Measurements from ENCODE around the gene RHOBTB1. TPM values are rescaled to one million over a fixed set of nuclear protein-coding genes. Genes with fewer than 3 reads are reported as not detected.

RHOBTB1 gene
- total RNA-seq, 2 donors from 2014 or later = 6.6 to 6.8 TPM

- Mint-ChIP-seq H3K27ac (no peak overlapping the region), H3K4me1 (no peaks in the 10 kb centered on the region), H3K4me3 (no peak overlapping the region), H3K9me3 (no peaks in the 10 kb centered on the region), H3K27me3 (ENCODE audit: insufficient read depth) (peaks cover 13% of the 10 kb centered on the region), H3K36me3 (ENCODE audit: low read depth) (no peaks in the 10 kb centered on the region)
- H3K27ac ChIP-seq (ENCODE audit: low read depth, low read length) = no peak overlapping the region
- peaks cover 10% of the 10 kb centered on the region for H3K27me3 ChIP-seq (ENCODE audit: control insufficient read depth, insufficient read depth, low read length, poor library complexity, severe bottlenecking)
- no peak overlapping the region for H3K9ac ChIP-seq (ENCODE audit: extremely low read depth, low read length, poor library complexity, severe bottlenecking)
- DNase-seq = no peak
- no peak for TF ChIP-seq CTCF (conservative IDR thresholded peaks at IDR 0.05)
- no peaks in the 10 kb centered on the region for H3K9me3 ChIP-seq (ENCODE audit: control insufficient read depth, low read length)
- 98 to 100% methylated on average over 1 to 7 of the region's 7 CpGs for WGBS, 2 experiments (ENCODE audit: insufficient coverage in 1 of 2, insufficient read length in 1 of 2)
- H3K4me1 ChIP-seq (ENCODE audit: control insufficient read depth, insufficient read depth, low read length) = no peaks in the 10 kb centered on the region
- no peak overlapping the region for H3K4me3 ChIP-seq (ENCODE audit: low read length)
- H3K36me3 ChIP-seq (ENCODE audit: control insufficient read depth, insufficient read depth, low read length) = no peaks in the 10 kb centered on the region
Measured at GRCh38 chr10:60952846-60953220, 8.8 kb upstream of the RHOBTB1 start.

DNA sequence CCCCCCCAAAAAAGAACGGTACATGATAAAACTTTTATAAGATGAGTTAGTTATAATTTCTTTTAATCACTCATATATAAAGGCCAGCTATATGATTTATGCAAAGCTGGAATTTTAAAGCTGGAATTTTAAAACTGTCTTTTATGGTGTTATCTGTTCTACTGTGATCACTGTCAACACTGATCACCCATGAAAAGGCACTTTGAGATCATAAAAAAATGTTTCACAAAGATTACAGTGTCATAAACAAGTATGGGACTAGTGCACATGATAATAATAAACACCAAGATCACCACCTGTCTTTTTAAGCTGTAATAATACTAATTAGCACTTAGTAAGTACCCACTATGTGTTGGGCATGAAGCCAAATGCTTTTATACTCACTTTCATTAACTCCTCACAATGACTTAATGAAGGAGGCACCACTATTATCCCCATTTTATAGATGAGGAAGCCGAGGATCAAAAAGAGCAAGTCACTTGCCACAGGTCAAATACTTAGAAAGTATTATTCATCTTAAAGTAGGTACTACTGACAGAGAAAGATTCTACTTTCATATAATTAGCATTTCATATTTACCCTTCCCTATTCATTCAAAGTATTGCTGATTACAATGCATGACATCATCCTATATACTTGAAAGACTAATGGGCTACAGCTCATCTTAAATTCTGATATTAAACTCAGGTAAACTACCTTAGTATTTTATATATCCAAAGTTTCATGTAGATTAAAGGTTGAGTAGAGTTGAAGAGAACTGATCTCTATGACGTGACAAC lies 8.3 kb upstream of the RHOBTB1 start:
- Histone ChIP-seq H3K4me3 (ENCODE audit: low read length) (no peak overlapping the region), H3K9ac (ENCODE audit: extremely low read depth, low read length, poor library complexity, severe bottlenecking) (no peak overlapping the region), H3K27ac (ENCODE audit: low read depth, low read length) (no peak overlapping the region), H3K27me3 (ENCODE audit: control insufficient read depth, insufficient read depth, low read length, poor library complexity, severe bottlenecking) (peaks cover 10% of the 10 kb centered on the region), H3K36me3 (ENCODE audit: control insufficient read depth, insufficient read depth, low read length) (no peaks in the 10 kb centered on the region), H3K9me3 (ENCODE audit: control insufficient read depth, low read length) (no peaks in the 10 kb centered on the region), H3K4me1 (ENCODE audit: control insufficient read depth, insufficient read depth, low read length) (no peaks in the 10 kb centered on the region)
- Mint-ChIP-seq H3K9me3 (no peaks in the 10 kb centered on the region), H3K4me1 (no peaks in the 10 kb centered on the region), H3K27ac (no peak overlapping the region), H3K36me3 (ENCODE audit: low read depth) (no peaks in the 10 kb centered on the region), H3K4me3 (no peak overlapping the region), H3K27me3 (ENCODE audit: insufficient read depth) (peaks cover 15% of the 10 kb centered on the region)
- TF ChIP-seq CTCF (conservative IDR thresholded peaks at IDR 0.05) = no peak
- 90 to 94% methylated on average over 2 of the region's 3 CpGs for WGBS, 2 experiments (ENCODE audit: insufficient coverage in 1 of 2, insufficient read length in 1 of 2)
- DNase-seq = no peak

- no peak overlapping the region for H3K4me3 Mint-ChIP-seq
- no peak overlapping the region for H3K27ac Mint-ChIP-seq
- peaks cover 10% of the 10 kb centered on the region for H3K27me3 ChIP-seq (ENCODE audit: control insufficient read depth, insufficient read depth, low read length, poor library complexity, severe bottlenecking)
- no peak overlapping the region for H3K9ac ChIP-seq (ENCODE audit: extremely low read depth, low read length, poor library complexity, severe bottlenecking)
- H3K27ac ChIP-seq (ENCODE audit: low read depth, low read length) = no peak overlapping the region
- no peaks in the 10 kb centered on the region for H3K4me1 Mint-ChIP-seq
- no peaks in the 10 kb centered on the region for H3K9me3 Mint-ChIP-seq
- no peak for DNase-seq
- no peaks in the 10 kb centered on the region for H3K36me3 Mint-ChIP-seq (ENCODE audit: low read depth)
- peaks cover 17% of the 10 kb centered on the region for H3K27me3 Mint-ChIP-seq (ENCODE audit: insufficient read depth)
- TF ChIP-seq CTCF (conservative IDR thresholded peaks at IDR 0.05) = no peak
- WGBS, 2 experiments (ENCODE audit: insufficient coverage in 1 of 2, insufficient read length in 1 of 2) = 93 to 98% methylated on average over 5 of the region's 5 CpGs
- H3K9me3 ChIP-seq (ENCODE audit: control insufficient read depth, low read length) = no peaks in the 10 kb centered on the region
- no peaks in the 10 kb centered on the region for H3K4me1 ChIP-seq (ENCODE audit: control insufficient read depth, insufficient read depth, low read length)
- H3K4me3 ChIP-seq (ENCODE audit: low read length) = no peak overlapping the region
- H3K36me3 ChIP-seq (ENCODE audit: control insufficient read depth, insufficient read depth, low read length) = no peaks in the 10 kb centered on the region
Measured at GRCh38 chr10:60951272-60951724, 7.3 kb upstream of the RHOBTB1 start.

All from endodermal cell (in vitro differentiated cells).